ENCODE results near the gene MAGEH1.

MAGEH1 gene

DNA sequence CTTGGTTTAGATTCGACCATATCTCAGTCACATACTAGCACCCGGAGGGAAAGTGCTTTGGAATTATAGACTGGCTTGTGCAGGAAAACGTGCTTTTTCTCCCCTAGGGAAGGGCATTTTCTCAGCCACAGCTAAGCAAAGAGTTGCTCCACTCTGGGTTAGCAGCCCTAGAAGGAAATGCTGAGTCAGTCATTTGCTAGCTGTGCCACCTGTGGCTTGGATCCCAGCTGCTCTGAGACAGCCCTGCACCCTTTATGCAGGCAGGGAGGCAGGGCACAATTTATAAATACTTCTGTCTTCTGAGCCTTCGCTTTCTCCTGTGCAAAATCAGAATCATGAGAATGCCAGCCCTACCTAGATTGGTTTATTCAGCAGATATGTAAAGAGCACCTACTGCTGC, 39.0 kb downstream of the MAGEH1 start:
- Histone ChIP-seq H3K27me3 (ENCODE audit: control insufficient read depth, insufficient read depth, low read length) (no peaks in the 10 kb centered on the region), H3K27ac (ENCODE audit: low read depth, low read length) (no peak overlapping the region), H3K4me3 (ENCODE audit: low read depth, low read length) (no peak overlapping the region), H3K9ac (ENCODE audit: low read depth, low read length) (no peak overlapping the region), H3K36me3 (ENCODE audit: control insufficient read depth, insufficient read depth, low read length) (no peaks in the 10 kb centered on the region), H3K9me3 (ENCODE audit: control insufficient read depth, insufficient read depth, low read length) (peaks cover 39% of the 10 kb centered on the region), H3K4me1 (ENCODE audit: control insufficient read depth, insufficient read depth, low read length) (no peaks in the 10 kb centered on the region)
